ENCODE results near the gene CCDC57. TPM values are rescaled to one million over a fixed set of nuclear protein-coding genes. Genes with fewer than 3 reads are reported as not detected.

CCDC57 gene
- total RNA-seq, 2 donors from 2014 or later = 5.1 to 7.4 TPM

DNA sequence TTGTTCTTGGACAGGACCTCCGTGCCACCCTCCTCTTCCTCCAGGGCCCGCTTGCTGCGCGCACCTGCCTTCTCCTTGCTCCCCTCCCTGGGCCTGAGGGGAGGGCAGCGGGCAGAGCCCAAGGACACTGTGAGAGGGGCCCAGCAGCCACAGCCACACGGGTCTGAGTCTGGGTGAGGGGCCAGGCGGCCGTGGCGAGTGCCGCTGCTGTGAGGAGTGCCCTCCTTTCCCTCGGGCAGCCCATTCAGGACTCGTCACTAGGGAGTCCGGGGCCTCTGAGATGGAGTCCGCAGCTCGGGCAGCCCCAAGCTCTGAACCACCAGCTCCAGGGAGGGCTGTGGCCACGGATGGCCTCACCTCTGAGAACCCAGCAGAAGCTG is 152.7 kb downstream of the CCDC57 start:
- H3K27ac ChIP-seq = no peak overlapping the region
- H3K9me3 ChIP-seq = no peaks in the 10 kb centered on the region
- no peak overlapping the region for H3K4me3 ChIP-seq
- no peaks in the 10 kb centered on the region for H3K27me3 ChIP-seq
- TF ChIP-seq, protein P1, sequence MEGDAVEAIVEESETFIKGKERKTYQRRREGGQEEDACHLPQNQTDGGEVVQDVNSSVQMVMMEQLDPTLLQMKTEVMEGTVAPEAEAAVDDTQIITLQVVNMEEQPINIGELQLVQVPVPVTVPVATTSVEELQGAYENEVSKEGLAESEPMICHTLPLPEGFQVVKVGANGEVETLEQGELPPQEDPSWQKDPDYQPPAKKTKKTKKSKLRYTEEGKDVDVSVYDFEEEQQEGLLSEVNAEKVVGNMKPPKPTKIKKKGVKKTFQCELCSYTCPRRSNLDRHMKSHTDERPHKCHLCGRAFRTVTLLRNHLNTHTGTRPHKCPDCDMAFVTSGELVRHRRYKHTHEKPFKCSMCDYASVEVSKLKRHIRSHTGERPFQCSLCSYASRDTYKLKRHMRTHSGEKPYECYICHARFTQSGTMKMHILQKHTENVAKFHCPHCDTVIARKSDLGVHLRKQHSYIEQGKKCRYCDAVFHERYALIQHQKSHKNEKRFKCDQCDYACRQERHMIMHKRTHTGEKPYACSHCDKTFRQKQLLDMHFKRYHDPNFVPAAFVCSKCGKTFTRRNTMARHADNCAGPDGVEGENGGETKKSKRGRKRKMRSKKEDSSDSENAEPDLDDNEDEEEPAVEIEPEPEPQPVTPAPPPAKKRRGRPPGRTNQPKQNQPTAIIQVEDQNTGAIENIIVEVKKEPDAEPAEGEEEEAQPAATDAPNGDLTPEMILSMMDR (IDR thresholded peaks at IDR 0.05) = no peak
- no peak for DNase-seq (ENCODE audit: low spot score)
- H3K4me1 ChIP-seq = peaks cover 0 to 19% of the 10 kb centered on the region in 2 donors
- peaks cover 57% of the 10 kb centered on the region for H3K36me3 ChIP-seq

DNA sequence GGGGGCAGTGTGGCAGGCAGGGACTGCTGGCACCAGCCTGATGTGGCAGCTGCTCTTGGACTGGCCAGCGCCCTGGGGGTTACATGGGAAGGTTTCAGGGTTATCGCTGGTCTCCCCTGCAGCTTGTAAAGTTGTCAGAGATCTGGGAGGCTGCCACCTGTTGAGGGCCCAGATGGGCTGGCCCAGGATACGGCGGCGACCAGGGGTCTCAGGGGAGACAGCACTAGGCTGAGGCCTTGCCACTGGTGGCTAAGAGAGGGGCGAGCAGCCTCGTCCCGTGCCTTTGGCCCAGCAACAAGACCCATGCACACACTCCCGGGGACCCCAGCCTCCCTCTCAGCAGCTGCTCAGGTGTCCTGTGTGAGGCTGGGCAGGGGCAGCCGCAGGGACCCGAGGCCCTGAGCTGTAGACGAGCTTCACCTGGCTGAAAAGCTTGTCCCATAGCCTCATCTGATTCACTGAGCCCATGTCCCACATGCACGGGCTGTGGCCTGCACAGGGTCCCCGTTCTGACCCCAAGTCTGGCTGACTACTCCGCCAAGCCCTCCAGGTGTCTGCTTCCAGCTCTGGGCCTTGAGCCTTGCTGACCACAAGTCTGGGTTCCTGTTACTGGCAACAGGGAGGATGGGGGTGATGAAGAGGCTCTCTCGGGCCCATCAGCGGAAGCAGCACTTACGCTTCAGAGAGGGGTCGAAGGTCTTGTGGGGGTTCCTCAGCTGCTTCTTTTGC is 153.2 kb downstream of the CCDC57 start:
- Histone ChIP-seq H3K9me3 (no peaks in the 10 kb centered on the region), H3K36me3 (peaks cover 63% of the 10 kb centered on the region), H3K27me3 (no peaks in the 10 kb centered on the region), H3K4me1 (peaks cover 0 to 14% of the 10 kb centered on the region in 2 donors), H3K4me3 (no peak overlapping the region), H3K27ac (no peak overlapping the region)
- DNase-seq (ENCODE audit: low spot score) = no peak
- TF ChIP-seq, protein P1 (IDR thresholded peaks at IDR 0.05) = no peak

DNA sequence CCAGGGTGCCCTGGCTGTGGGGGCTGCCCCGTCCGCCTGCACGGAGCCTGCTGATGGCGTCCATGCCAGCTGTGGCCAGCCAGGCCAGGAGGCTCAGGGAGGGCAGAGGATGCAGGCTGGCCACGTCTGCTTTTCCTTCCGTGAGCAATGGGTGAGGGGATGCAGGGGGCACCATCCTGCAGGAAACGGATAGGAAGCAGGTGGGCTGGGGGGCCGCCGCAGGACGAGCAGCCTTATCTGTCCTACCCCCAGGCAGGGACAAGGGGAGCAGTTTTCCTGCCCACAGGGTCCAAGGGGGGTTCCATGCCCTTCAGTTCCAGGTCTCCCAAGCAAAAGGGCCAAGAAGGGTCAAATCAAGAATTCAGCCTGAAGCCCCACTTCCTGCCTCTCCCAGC is 153.8 kb downstream of the CCDC57 start:
- DNase-seq (ENCODE audit: low spot score) = no peak
- TF ChIP-seq, protein P1 (IDR thresholded peaks at IDR 0.05) = no peak

DNA sequence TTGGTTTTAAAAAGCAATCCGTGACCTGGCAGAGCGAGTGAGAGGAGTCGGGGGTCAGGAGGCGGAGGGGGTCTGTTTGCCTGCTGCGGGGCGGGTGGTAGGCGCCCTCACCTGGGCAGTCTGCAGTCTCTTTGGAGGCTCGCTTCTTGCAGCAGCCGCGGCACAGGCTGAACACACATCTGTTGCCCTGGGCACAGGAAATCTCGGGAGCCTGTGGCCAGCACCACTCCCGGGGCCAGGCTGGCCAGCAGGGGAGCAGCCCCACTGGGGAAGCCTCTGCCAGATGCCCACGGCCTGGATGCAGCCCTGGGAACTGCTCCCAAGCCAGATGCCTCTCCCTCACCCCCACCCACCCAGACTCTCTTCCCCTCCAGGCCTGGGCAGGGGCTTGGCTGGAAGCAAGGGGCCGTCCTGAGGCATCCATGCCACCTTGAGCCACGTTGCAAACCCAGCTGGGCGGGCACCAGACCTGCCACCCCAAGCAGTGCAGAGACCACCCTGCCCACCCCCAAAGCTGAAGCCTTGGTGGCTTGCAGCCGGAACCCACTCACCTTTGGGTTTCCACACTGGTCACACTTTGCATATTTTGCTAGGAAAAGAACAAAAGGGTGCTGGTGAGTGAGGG is 154.3 kb downstream of the CCDC57 start:
- TF ChIP-seq, protein P1 (IDR thresholded peaks at IDR 0.05) = no peak
- Histone ChIP-seq H3K4me1 (peaks cover 0 to 6% of the 10 kb centered on the region in 2 donors), H3K4me3 (no peak overlapping the region), H3K9me3 (no peaks in the 10 kb centered on the region), H3K27ac (no peak overlapping the region), H3K36me3 (peaks cover 73% of the 10 kb centered on the region), H3K27me3 (no peaks in the 10 kb centered on the region)
- no peak for DNase-seq (ENCODE audit: low spot score)

More for the DNA sequence above, 153.8 kb downstream of the CCDC57 start:
- no peaks in the 10 kb centered on the region for H3K9me3 ChIP-seq
- H3K27me3 ChIP-seq = no peaks in the 10 kb centered on the region
- no peak overlapping the region for H3K4me3 ChIP-seq
- H3K4me1 ChIP-seq = peaks cover 0 to 8% of the 10 kb centered on the region in 2 donors
- H3K36me3 ChIP-seq = peaks cover 69% of the 10 kb centered on the region
- H3K27ac ChIP-seq = no peak overlapping the region

DNA sequence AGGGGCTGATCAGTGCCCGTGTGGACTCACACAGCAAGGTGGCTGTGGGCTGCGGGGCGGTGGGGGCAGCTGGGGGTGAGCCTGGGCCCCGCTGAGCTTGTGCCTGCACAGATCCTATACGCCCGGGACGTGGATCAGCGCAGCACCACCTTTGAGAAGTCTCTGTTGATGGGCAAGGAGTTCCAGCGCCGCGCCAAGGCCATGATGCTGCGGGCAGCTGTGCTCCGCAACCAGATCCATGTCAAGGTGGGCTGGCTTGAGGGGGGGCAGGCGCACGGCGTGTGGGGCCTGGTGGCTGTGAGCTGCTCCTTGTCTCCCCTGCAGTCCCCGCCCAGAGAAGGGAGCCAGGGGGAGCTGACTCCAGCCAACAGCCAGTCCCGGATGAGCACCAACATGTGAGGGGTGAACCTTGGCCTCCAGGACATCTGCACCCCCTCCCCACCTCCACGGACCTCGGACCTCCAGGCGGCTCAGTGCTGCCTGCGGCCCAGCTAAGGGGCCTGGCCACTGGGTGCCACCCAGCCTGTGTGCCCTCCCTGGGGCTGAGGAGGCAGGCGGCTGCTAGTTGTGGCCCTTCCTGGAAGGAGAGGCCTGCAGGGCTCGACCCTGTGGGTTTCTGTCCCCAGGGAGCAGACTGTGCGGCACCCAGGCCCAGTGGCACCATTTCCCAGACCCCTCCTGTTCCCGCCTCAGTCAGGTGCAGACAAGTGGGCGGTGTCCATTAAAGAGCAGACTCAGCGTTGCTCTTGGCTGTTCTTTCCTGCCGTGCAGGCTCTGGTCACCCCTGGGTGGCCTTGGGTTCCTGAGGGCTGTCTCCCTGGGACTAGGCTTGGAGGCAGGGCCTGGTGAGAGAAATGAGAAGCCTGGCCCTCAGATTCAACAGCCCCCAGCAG is 155.7 kb downstream of the CCDC57 start:
- H3K4me3 ChIP-seq = no peak overlapping the region
- H3K27me3 ChIP-seq = no peaks in the 10 kb centered on the region
- TF ChIP-seq, protein P1 (IDR thresholded peaks at IDR 0.05) = no peak
- no peaks in the 10 kb centered on the region for H3K9me3 ChIP-seq
- H3K36me3 ChIP-seq = peaks cover 73% of the 10 kb centered on the region
- no peak for DNase-seq (ENCODE audit: low spot score)
- H3K4me1 ChIP-seq = peaks cover 0 to 16% of the 10 kb centered on the region in 2 donors
- no peak overlapping the region for H3K27ac ChIP-seq

Data from right atrium auricular region (tissue), 2 donors.